NCI-H187 (cell line): ENCODE measurements around the gene TRIM9.
A peak's percentile ranks its signal among the peaks of the same experiment; 100 is the strongest.

Experiments
- DNase-seq, 2 experiments: peaks; one replicate each; lab custom pipeline; 2025; lab: John Stamatoyannopoulos, UW

The TRIM9 gene

DNA sequence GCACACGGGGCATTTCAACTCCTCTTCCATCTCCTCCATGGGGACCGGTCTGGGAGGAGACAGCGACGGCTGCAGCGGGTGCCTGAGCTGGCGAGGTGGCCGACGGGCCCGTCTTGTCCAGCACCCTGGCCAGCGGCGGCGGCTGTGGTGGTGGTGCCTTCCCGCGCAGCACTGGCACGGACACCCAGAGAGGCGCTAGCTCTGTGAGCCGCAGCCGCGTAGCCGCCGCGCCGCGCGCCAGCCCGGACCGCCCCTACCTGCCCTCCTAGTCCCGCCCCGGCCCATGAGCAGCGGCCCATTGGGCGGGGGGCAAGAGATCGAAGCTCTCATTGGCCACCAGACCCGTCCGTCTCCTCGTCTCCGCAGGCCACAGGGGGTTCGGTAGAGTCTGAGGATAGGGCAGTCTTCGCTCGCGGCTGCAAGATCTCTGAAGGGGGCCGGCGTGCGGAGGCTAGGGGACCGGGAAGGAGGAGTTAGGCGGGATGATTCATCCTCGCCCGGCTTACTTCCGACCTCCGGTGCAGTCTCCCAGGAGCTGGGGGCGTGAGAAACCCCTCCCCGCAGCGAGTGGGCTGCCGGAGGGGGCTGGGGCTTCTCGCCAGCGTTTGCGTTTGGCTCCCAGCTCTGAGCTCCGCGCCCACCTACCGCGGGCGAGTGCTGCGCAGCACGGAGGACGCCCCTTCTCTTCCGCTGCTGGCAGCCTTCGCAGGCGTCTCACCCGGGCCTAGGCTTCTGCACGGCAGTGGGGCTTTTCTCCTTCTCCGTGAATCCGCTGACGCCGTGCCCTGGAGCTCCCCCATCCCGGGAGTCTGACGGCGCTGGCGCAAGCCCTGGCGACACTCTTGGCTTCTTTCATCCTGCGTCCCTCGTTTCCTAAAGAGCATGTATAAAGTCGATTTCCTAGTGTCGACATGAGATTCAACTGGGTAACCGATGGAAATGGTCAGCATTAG, at the start of gene TRIM9:
Gene TRIM9 (minus strand): TSS at position 205 of the 953 bp plus-strand sequence. CDS start 166 bp downstream, at position 39.
- peak; percentile 99 for DNase-seq

DNA sequence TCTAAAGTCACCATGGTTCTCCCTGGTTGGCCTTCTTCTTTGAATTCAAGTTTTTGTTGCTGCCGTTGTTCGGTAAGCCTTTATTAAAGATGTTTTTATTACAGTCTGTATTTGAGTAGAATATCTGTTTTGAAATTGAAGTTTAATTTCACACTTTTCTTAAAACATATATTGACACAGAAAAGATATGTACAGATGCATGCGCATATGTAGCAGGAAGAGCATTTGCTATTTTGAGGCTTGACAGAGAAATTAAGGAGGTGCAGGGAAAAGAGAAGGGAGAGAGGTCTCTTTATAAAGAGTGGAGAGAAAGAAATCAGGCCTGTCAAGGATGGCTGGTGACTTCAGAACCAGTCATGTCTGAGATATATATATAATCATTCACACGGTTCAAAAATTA, 46.0 kb upstream of the TRIM9 start:
- no peak for DNase-seq

DNA sequence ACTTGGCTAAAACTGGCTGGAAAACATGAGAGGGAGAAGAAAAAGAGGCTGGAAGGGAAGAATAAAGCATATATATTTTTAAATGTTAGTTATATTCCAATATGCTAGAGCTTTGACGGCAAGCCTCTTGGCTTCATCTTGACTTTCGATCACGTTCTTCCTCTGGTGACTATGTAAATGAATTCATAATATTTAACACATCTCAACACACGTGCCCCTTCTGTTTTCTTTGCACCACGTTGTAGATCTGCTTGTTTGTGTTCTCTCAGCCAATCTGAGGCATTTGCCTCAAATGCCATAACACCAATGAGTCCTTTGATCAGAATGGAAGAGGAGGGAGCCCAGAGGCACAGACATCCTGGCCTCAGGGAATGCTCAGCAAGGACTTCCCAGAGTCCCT, 45.4 kb upstream of the TRIM9 start:
- DNase-seq, result no peak

DNA sequence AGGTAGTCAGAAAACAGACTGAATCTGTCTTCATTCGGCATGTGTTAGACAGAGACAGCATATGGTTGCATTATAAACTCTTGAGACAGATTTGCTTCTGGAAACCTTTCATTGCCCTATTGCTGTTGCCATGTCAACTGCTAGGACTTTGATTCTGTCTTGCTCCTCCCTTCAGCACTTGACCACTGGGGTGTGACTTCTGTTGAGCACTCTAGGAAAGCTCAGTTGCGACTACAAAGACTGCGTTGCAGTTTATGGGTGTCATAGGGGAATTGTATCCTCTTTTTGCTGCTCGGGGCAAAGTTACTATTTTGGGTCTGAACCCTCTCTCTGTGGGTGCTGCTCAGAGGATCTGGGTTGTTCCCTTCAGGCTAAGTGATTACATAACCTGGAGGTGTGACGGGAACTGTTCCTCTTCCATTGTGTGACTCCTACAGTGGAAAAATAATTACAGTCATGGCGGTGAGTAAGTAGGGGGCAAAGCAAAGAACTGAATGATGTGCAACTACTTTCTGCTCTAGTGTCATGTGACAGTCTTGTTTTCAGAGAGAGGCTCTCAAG, 44.3 kb upstream of the TRIM9 start:
- peak in 1 of 2 experiments; percentile 21 for DNase-seq

DNA sequence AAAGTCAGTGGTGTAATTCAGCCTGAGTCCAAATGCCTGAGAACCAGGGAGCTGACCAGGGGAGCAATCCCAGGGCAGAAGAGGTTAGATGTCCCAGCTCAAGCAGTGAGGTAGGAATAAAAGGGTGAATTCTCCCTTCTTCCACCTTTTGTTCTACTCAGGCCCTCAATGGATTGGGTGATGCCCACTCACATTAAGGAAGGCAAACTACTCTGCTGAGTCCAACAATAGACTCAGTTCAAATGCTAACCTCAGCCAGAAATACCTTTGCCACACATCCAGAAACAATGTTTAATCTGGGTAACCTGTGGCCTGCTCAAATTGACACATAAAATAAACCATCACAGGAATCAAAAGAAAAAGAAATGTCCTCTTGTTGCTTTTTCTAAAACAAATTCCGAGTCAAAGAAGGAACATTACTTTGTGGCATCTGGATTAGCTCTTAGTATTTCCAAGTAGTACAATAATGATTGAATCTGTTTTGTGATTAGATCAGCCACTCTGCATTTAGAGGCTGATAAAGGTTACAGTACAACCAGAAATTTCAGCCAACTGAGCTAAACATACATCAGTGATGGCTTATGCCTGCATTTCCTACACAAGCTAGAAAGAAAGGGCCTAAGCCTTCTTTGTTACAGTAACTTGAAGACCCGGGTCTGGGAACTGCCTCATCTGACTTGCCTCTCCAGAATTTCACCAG, 43.6 kb upstream of the TRIM9 start:
- DNase-seq, result no peak

DNA sequence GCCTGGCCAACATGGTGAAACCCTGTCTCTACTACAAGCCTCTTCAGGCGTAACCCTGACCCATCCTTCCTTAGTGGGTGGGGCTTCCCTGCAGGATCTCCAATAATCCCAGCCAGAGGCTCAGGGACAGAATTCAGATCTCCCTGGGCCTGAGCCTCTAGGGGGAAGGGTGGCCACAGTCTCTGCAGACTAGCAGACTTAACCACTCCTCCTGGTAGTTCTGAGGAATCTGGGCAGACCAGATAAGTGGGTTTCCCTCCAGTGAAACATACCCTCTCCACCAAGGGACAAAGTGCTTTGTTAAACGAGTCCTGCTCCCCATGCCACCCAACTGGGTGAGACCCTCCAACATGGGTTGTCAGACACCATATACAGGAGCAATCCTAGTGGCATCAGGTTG, 36.6 kb upstream of the TRIM9 start:
- DNase-seq, result no peak

DNA sequence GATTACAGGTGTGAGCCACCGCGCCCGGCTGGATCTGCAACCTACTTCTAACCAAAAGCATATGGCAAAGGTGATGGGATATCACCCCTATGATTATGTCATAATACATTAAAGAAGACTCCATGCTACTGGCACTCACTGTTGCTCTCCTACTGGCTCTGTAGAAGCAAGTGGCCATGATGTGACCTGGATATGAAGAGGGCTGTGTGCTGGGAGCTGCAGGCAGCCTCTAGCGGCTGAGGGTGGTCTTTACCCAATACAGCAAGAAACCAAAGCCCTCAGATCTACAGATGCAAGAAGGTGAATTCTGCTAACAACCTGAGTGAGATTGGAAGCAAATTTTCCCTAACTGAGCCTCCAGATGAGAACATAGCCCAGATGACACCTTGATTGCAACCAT, 34.2 kb upstream of the TRIM9 start:
- DNase-seq, result no peak

DNA sequence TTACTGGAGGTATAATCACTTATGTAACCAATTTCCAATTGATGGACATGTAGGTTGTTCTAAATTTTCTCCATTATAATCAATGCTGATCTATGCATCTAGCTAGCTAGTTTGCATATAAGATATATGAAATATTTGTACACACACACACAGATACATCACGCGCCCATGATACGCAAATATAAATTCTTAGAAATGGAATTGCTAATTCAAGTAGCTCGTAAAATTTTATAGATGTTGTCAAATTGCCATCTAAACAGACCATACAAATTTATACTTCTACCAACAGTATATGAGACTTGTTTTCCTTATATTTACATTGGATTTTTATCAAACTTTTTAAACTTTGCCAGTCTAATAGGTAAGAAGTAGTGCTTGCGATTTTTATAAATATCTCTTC, 29.1 kb upstream of the TRIM9 start:
- DNase-seq, result no peak

DNA sequence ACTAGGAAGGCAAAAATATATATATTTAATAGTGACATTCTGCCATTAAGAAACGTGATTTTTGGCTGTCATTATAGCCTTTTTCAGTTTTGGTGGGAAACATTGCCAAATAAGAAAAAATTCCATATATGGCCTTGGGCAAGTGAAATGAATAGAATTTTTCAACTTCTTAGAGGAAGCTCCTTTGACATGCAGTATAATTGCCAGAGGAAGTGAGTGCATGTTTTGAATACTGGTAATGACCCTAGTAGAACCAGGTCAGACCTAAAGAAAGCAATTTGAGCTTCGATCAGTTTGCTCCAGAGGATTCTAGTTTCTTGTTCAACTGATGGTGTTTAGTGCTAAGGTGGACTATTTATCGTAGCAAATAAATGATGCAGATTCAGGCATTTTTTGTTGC, 26.2 kb upstream of the TRIM9 start:
- no peak for DNase-seq

DNA sequence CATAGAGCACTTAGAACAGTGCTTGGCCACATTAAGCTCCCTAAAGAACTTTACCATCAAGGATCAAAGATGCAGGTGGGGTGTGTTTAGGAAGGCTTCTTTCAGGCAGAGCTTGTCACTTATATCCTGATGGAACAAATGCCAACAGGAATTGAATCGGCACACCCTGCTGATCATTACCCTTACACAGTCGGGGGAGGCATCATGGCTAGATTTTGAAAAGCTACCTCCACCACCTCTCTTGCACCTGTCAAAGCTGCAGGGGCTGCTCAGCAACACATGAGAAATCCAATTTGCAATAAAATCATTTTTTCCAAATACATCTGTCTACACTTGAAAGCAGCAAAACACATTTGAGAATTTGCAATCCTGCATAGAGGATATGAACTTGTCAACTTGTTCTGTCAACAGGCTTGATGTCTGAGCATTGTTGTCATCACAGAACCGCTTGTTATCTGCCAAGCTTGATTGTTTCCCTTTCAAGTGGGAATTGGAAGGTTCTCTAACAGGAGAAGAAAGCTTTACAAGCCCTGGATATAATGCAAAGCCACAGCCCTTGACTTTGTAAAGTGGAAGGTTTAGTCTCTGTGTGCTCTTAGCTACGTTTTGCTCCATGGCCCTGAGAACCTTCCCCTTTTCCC, 24.6 kb upstream of the TRIM9 start:
- DNase-seq, result peak in 1 of 2 experiments; percentile 24

DNA sequence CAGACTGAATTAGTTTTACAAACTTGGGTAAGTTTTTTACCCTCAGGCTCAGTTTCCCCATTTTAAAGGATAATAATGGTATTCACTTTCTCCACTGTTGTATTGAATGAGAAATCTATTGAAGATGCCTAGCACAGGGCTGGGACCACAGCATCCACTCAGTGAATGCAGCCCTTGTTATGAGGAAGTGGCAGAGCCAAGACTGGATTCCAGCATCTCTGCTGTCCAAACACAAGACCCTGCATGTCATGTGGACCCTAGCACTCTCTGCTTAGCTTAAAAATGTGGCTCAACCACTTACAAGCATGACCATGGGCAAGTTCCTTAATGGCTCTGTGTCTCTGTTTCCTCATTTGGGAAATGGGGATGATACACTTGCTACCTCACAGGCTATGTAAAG, 24.1 kb upstream of the TRIM9 start:
- DNase-seq, result no peak

DNA sequence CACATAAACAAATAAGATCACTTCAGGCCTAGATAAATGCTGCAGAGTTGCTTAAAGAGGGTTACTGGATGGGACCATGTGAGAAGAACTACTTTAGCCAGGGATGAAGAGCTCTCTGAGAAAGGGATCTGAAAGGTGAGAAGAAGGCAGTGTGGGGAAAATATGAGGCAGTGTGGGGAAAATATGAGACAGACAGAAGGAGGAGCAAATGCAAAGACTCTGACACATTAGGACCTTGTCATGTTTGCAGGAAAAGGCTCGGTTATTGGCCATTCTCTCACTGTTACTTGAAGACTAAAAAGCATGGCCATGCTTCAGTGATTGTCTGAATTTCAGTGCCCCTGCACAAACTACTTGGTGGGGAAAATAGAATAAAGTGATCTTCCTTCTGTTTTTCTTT, 22.7 kb upstream of the TRIM9 start:
- DNase-seq, result no peak

DNA sequence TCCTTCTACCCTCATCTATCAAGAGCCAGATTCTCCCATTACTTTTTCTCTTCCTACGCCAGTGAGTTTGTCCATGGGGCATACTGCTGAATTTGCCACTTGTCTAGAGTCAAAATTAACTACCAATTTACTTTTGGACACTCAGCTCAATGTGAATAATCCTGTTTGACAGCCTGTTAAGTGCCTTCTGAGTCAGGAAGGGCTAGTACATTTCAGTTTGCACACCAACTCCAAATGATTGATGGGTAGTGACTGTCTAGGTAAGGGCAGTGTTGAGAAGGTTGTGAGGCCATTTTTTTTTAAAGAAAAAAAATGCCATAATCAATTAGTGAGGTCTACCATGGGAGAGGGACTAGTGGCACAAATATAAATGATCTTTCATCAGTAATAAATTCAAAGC, 21.8 kb upstream of the TRIM9 start:
- DNase-seq, result no peak

DNA sequence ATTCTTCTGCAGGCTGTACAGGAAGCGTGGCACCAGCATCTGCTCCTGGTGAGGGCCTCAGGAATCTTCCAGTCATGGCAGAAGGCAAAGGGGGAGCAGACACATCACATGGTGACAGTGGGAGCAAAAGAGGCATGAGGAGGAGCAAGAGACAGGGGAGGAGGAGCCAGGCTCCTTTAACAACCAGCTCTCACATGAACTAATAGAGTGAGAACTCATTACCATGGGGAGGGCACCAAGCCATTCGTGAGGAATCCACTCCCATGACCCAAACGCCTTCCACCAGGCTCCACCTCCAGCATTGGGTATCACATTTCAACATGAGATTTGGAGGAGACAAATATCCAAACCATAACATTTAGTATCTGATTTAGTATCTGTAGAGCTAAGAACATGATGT, 14.7 kb upstream of the TRIM9 start:
- DNase-seq, result no peak

DNA sequence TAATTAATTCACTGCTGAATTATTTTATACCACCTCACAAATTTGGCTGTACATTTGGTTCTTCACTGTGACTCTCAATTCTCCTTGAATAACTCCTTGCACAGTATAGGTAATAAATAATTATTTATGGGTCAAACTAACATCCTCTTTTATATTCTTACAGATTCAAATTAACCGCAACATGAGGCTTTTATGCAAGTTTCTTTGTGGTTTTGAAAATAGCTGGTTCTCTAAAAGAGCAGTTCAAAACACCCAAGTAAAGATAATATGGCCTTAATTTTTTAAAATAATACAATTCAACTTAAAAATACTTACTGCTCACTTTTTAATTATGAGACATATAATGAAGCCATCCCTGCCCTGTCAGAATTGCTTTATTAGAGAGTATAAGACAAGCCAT, 12.9 kb upstream of the TRIM9 start:
- DNase-seq, result no peak

DNA sequence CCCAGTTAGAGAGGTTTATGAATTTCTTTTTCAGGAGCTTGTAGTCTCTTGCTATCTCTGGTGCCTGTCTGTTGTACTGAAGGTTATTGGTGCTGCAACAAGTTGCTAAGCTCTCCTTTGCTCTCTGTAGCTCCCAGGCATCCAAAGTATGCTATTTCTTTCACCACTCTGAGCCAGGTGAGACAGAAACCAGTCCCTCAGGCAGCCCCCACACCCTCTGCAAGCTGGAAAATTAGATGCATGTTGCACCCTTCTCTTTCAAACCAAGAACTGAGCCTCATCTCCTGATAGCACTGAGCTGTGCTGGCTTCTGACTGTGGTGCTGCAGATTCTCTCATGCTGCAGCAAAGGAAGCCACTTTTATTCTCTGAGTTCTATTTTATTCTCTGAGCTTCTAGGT, 9.6 kb upstream of the TRIM9 start:
- no peak for DNase-seq

DNA sequence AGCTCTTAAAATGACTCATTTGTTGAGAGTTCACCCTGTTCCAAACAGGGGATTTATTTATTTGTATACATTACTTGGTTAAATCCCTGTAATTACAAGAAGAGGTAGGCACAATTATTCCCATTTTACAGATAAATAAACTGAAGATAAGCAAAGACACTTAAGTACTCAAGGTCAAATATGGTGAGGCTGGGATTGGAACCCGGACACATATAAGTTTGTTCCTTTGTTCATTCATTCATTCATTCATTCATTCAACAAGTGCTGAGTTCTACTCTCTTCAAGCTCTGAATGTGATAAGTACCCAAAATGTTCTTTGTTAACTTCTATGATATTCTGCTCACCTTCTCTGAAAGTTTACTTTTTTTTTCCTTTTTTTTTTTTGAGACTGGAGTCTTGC, 2.4 kb upstream of the TRIM9 start:
- no peak for DNase-seq

DNA sequence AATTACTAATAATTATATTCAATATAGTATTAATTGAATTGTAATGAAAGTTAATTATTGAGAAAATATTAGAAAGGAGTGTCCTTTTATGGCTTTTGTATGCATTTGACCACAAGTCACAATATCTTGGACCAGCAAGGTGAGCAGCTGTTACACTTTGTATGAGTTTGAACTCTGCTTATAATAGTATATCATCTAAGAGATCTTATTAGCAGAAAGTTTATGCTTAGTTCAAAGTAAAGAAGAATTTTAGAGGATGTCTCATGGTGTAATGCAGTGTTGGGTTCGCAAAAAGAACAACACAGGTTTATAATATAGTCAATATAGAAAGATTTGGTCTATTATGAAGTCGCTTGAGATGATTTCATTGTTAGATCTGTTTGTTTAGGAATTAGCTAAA, 2.0 kb upstream of the TRIM9 start:
- no peak for DNase-seq

DNA sequence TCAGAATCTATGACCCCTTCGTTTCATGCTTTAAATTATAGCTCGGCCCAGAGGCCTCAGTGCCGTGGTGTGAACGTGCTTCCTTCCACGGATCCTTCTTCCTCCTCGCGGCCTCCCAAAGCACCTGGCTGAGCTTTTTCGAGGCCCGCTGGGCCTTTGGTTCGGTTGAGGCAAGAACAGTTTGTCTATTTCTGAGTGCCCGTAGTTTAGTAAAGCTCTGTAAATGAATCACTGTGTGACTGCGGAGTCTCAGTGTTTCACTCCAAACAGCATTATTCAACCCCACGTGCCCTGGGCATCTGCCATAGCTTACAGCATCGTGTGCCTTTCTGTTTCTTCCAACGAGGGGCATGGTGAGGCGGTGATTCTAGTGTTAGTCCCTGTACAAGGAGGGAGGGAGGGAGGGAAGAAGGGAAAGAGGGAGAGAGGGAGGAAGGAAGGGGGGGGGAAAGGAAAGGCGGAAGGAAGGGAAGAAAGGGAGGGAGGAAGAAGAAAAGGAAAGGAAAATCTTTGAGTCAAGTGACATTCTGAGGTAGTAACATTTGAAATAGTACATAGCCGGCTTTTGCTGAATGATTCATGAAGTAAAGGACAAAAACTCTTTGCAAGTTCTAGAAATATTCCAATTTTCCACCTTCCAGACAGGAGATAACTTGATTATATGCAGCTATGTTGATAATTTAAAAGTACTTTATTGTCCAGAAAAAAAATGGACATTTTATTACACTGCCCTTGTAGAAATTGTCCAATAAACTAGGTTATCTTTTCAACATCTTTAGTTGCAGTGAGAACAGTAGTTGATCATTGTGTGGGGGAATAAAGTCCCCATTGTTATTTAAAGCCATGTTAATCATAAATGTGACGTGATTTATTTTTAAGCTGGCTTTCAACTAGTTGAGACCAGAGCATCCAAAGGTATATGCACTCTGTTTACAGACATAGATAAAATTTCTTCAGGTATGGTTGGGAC, 1.2 kb upstream of the TRIM9 start:
- DNase-seq, result no peak

DNA sequence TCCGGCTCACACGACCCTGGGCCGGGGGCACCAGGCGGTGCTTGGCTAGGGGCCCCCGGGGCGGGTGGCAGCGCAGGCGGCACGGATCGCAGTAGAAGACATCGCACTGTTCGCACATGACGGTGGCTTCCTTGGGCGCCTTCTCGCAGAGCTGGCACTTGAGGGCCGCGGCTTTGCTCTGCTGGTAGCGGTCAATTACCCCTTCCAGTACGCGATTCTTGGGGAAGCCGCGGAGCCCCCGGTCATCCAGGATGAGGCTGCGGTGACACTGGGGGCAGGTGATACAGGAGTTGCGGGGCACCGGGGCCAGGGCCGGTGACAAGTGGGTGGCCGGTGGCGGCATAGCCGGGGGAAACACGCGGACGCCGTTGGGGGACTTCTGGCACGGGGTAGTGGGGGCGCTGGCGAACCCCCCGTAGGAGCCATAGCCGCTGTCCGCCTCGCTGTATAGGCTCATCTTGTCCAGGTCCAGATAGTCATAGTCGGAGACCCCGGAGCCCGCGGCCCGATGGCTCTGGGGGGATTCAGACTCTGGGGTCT, 553 bp downstream of the TRIM9 start:
- DNase-seq, result peak; percentile 6 to 69
